ENCODE measurements around the gene TSPAN11. TPM values are rescaled to one million over a fixed set of nuclear protein-coding genes. Genes with fewer than 3 reads are reported as not detected.

TSPAN11 gene
- total and polyA plus RNA-seq, 2 experiments from 2014 or later, result 2.1 to 6.0 TPM

DNA sequence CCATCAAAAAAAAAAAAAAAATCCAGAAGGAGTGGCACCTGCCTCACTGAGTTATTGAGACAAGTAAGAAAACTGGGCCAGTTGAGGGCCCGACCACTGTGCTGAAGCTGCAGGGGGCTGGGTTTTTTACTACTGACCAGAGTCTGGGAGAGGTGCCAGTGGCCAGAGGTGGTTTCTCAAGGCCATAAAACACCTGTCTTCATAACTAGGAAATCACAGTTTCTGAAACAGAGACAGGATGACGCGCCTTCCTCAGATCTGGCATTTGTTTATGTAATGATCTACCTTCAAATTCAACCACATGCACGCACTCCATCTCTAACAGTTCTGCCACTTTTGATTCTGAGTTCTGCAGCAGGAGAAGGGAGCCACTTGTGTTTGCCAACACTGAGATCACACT is 12.7 kb downstream of the TSPAN11 start (continued):
- no peak for TF ChIP-seq ZNF114 (CRISPR knock-in tag; IDR thresholded peaks at IDR 0.05)
- TF ChIP-seq CTCF (conservative IDR thresholded peaks at IDR 0.05; ENCODE audit: low read depth in 2 of 2), result no peak

DNA sequence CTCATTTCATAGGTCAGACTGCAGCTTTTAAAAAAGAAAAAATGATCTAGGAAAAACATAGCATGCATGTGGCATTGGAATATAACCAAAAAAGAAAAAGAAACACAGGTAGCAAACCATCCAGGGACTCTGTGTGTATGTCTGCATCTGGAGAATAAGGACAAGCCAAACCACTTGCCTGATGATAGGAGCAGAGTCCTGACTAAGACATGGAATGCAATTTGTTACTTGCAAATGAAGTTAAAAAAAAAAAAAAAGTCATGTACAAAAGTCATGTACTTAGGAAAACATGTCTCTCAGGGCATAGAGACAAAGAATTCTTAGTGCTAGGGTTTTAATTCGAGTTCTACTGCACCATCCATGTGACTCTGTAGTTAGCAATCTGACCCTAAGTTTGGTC is 15.9 kb downstream of the TSPAN11 start:
- H3F3A ChIP-seq (replicated peaks; ENCODE audit: low read depth), result no peaks in the 10 kb centered on the region
- ATAC-seq (no peak), DNase-seq (ENCODE audit: low spot score) (no peak)
- Mint-ChIP-seq H3K27me3 (ENCODE audit: insufficient read depth, low read depth, poor library complexity) (peaks cover 1% of the 10 kb centered on the region), H3K4me1 (peaks cover 4% of the 10 kb centered on the region), H3K36me3 (ENCODE audit: low read depth) (peaks cover 3% of the 10 kb centered on the region), H3K27ac (no peak overlapping the region), H3K9me3 (peaks cover 4% of the 10 kb centered on the region; the same call in 1 of the 3 replicates), H3K4me3 (no peak overlapping the region)
- no peak overlapping the region for H3K4me2 ChIP-seq
- no peak overlapping the region for H2AFZ ChIP-seq
- no peaks in the 10 kb centered on the region for H3K79me2 ChIP-seq (replicated peaks; ENCODE audit: insufficient read depth)
- no peaks in the 10 kb centered on the region for H3K27me3 ChIP-seq (ENCODE audit: insufficient read depth)
- no peaks in the 10 kb centered on the region for H3K36me3 ChIP-seq (ENCODE audit: insufficient read depth)
- no peaks in the 10 kb centered on the region for H3K9me2 ChIP-seq (ENCODE audit: insufficient read depth)
- H3K4me3 ChIP-seq, result no peak overlapping the region
- H3K27ac ChIP-seq (ENCODE audit: low read depth), result no peak overlapping the region
- no peaks in the 10 kb centered on the region for H4K20me1 ChIP-seq (replicated peaks; ENCODE audit: insufficient read depth)
- no peaks in the 10 kb centered on the region for H3K4me1 ChIP-seq (ENCODE audit: insufficient read depth)
- TF ChIP-seq CTCF (conservative IDR thresholded peaks at IDR 0.05; ENCODE audit: low read depth in 2 of 2) (no peak), POLR2AphosphoS5 (IDR thresholded peaks at IDR 0.05; ENCODE audit: low read depth) (no peak), ZNF331 (CRISPR knock-in tag; IDR thresholded peaks at IDR 0.05; ENCODE audit: low read depth) (no peak), CREB1 (CRISPR knock-in tag; IDR thresholded peaks at IDR 0.05; ENCODE audit: low read depth) (no peak), EZH2 (IDR thresholded peaks at IDR 0.05; ENCODE audit: low read depth, unreplicated experiment) (no peak), JUNB (IDR thresholded peaks at IDR 0.05; ENCODE audit: unreplicated experiment) (no peak), ETS1 (IDR thresholded peaks at IDR 0.05) (no peak), REST (IDR thresholded peaks at IDR 0.05; ENCODE audit: unreplicated experiment) (no peak), NANOG (IDR thresholded peaks at IDR 0.05; ENCODE audit: borderline replicate concordance) (no peak), STAT1 (IDR thresholded peaks at IDR 0.05; ENCODE audit: unreplicated experiment) (no peak)

Measured in GM23338 (cell line).